Endothelial cell of umbilical vein (primary cell): ENCODE results near the gene ANKRD39. TPM values are rescaled to one million over a fixed set of nuclear protein-coding genes. Genes with fewer than 3 reads are reported as not detected.

Experiments
- BruUV-seq: library from RNA; stranded (reverse); fragments of 400-500 nt; replicated peaks from 2 replicates; lab custom pipeline; 2021; lab: Mats Ljungman, UMichigan
- CTCF ChIA-PET: fragments of 300-600, 350-600 bp; sonication (Branson Sonifier 250); formaldehyde crosslinking; loops from one replicate; lab custom pipeline; 2021; ENCODE audit warnings: antibody characterized with exemption, inconsistent platforms; lab: Charles Lee
- POLR2A ChIA-PET: fragments of 300-600, 350-600 bp; sonication (Branson Sonifier 250); formaldehyde crosslinking; loops from one replicate; lab custom pipeline; 2021; ENCODE audit warnings: antibody characterized with exemption, inconsistent platforms; lab: Charles Lee
- DNase-seq: peaks from one replicate; pipeline ENCODE4 v3.0.0-alpha.2; 2011; ENCODE audit warnings: low read depth, low spot score
- FAIRE-seq: peaks from 2 replicates; lab custom pipeline; 2011; peaks lifted over from hg19 to GRCh38; lab: Jason Lieb, UNC
- H2AFZ ChIP-seq: 2 replicates; pipeline ENCODE4 v1.6.0; 2012; ENCODE audit warnings: low read depth, low read length, control low read depth, inconsistent platforms
- H3K27ac ChIP-seq: 2 replicates; pipeline ENCODE4 v1.5.1; 2011; ENCODE audit warnings: low read depth, mild to moderate bottlenecking, control low read depth, low read length, moderate library complexity; ENCODE audit not compliant: insufficient read depth
- H3K27me3 ChIP-seq, 2 experiments: 2 replicates each; pipeline versions ENCODE4 v1.6.0 to v1.6.1; 2011; ENCODE audit warnings: low read length in 2 of 2, mixed read lengths in 1 of 2; ENCODE audit not compliant: control insufficient read depth in 2 of 2, insufficient read depth in 2 of 2
- H3K36me3 ChIP-seq, 2 experiments: 2 replicates in 1 of 2; 3 replicates in 1 of 2; pipeline ENCODE4 v1.5.1; 2011; ENCODE audit warnings: low read length in 2 of 2, mild to moderate bottlenecking in 1 of 2, moderate library complexity in 1 of 2; ENCODE audit not compliant: control insufficient read depth in 2 of 2, insufficient read depth in 2 of 2; ENCODE audit errors: extremely low read depth in 1 of 2
- H3K4me1 ChIP-seq: 3 replicates; pipeline ENCODE4 v1.5.1; 2011; ENCODE audit warnings: mild to moderate bottlenecking, low read length; ENCODE audit not compliant: control insufficient read depth, insufficient read depth; ENCODE audit errors: extremely low read depth
- H3K4me2 ChIP-seq: 2 replicates; pipeline ENCODE4 v1.6.1; 2011; ENCODE audit warnings: low read length, control low read depth, mixed read lengths; ENCODE audit not compliant: insufficient read depth
- H3K4me3 ChIP-seq, 3 experiments: fragments of 200-600 bp in 1 of 3; sonication (generic), shearing (Covaris generic) in 1 of 3; replicated peaks in 1 of 3; 2 replicates each; pipeline ENCODE4 v1.5.1; 2011 to 2016; ENCODE audit warnings: control low read depth in 3 of 3, low read length in 3 of 3, mild to moderate bottlenecking in 2 of 3, inconsistent platforms in 1 of 3, low read depth in 1 of 3, moderate library complexity in 1 of 3; ENCODE audit not compliant: insufficient read depth in 1 of 3
- H3K79me2 ChIP-seq: 2 replicates; pipeline ENCODE4 v1.6.0; 2012; ENCODE audit warnings: low read length, inconsistent platforms; ENCODE audit not compliant: control insufficient read depth, insufficient read depth
- H3K9ac ChIP-seq: replicated peaks from 2 replicates; pipeline ENCODE3; 2011; ENCODE audit warnings: low read length, control low read depth; ENCODE audit not compliant: insufficient read depth; ENCODE audit errors: extremely low read depth
- H3K9me1 ChIP-seq: replicated peaks from 3 replicates; pipeline ENCODE4 v1.6.0; 2011; ENCODE audit warnings: mild to moderate bottlenecking, low read length; ENCODE audit not compliant: control insufficient read depth, insufficient read depth; ENCODE audit errors: extremely low read depth
- H3K9me3 ChIP-seq: replicated peaks from 2 replicates; pipeline ENCODE4 v1.5.1; 2012; ENCODE audit warnings: low read length, inconsistent platforms; ENCODE audit not compliant: control insufficient read depth, insufficient read depth
- H4K20me1 ChIP-seq: replicated peaks from 2 replicates; pipeline ENCODE3; 2011; ENCODE audit warnings: mild to moderate bottlenecking, low read length; ENCODE audit not compliant: control insufficient read depth, insufficient read depth; ENCODE audit errors: extremely low read depth
- FOS ChIP-seq: IDR thresholded peaks from 2 replicates; pipeline ENCODE4 v1.6.1; 2011; ENCODE audit warnings: mild to moderate bottlenecking, low read length, moderate library complexity, borderline replicate concordance; ENCODE audit not compliant: insufficient read depth
- GATA2 ChIP-seq: IDR thresholded peaks from 2 replicates; pipeline ENCODE4 v1.7.0; 2011; ENCODE audit warnings: low read depth, mild to moderate bottlenecking, moderate library complexity, mixed read lengths, low read length; ENCODE audit not compliant: insufficient read length, insufficient read depth
- JUN ChIP-seq: IDR thresholded peaks from 2 replicates; pipeline ENCODE4 v1.6.1; 2011; ENCODE audit warnings: borderline replicate concordance, low read depth; ENCODE audit not compliant: insufficient read length, insufficient read depth
- POLR2A ChIP-seq: IDR thresholded peaks from 2 replicates; pipeline ENCODE4 v1.6.1; 2012; ENCODE audit warnings: low read depth, mild to moderate bottlenecking, control low read depth, low read length
- dilution Hi-C: fragments of 300-500 bp; cut with MboI; formaldehyde crosslinking; loops from one replicate; pipeline ENCODE4 v1.15.0; 2019; ENCODE audit warnings: low sequenced_read_pairs; ENCODE audit not compliant: extremely low pct_ligation_motif_present
- intact Hi-C: fragments of 100-400 bp; cut with micrococcal nuclease; formaldehyde crosslinking; loops from one replicate; pipeline ENCODE4 v1.10.0; 2022
- polyA plus RNA-seq, 4 experiments: library from polyadenylated mRNA; depleted of rRNA in 3 of 4; stranded (reverse) in 3 of 4; unstranded in 1 of 4; fragments of >200 nt; gene quantifications; 2 replicates each; pipeline versions ENCODE4 v1.2.1 to v1.2.3, GENCODE V29; 2011 to 2012; ENCODE audit warnings: missing spikeins in 1 of 4
- total RNA-seq: library from RNA; stranded (reverse); gene quantifications from 2 replicates; pipeline ENCODE4 v1.2.3, GENCODE V29; 2021
- TF ChIP-seq, protein P1 (sequence below): IDR thresholded peaks from 2 replicates; pipeline ENCODE4 v1.6.1; 2011; ENCODE audit not compliant: insufficient read depth, insufficient read length
- TF ChIP-seq, protein P2 (sequence below), 2 donors: IDR thresholded peaks; 1 replicate in 1 of 2; 2 replicates in 1 of 2; pipeline ENCODE4 v1.5.1; 2011; ENCODE audit warnings: low read length in 2 of 2, mild to moderate bottlenecking in 2 of 2, moderate library complexity in 2 of 2, control low read depth in 1 of 2, inconsistent platforms in 1 of 2, low read depth in 1 of 2; ENCODE audit not compliant: insufficient read depth in 1 of 2; ENCODE audit errors: extremely low read depth in 1 of 2

Gene ANKRD39
- total and polyA plus RNA-seq, 2 donors (not counting 3 experiments of a cell fraction or from before 2014, with no cell fraction given), result 14.7 to 17.9 TPM

DNA sequence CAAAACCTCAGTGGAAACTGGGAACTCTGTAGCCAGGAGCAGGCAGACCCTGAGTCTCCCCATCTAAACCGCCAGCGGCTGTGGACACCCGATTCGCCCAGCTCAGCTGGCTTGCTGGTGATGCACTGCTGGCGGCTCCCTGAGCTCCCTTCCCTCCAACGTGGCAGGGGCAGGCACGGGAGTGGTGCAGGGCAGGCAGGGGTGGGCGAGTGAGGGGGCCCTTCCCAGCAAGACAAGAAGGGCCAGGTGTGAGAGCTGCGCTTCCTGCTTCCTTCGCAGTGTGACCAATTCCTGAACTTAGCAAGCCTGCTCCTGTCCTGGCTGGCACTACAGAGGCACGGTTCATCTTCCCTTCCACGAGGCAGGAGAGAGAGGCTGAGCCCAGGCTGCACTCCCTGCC, 24.4 kb upstream of the ANKRD39 start:
- ChIA-PET CTCF (interaction anchor here (0.8 to 1.1 kb wide), 2 partner anchors 9 to 70 kb away, joined by 3 read pairs; no protein-coding TSS in a partner anchor), POLR2A (no interaction called here)
- Histone ChIP-seq H3K4me2 (no peak overlapping the region), H3K9ac (no peak overlapping the region), H3K9me1 (no peaks in the 10 kb centered on the region), H3K79me2 (no peaks in the 10 kb centered on the region), H3K9me3 (no peaks in the 10 kb centered on the region), H2AFZ (no peak overlapping the region), H3K36me3 (no peaks in the 10 kb centered on the region), H4K20me1 (no peaks in the 10 kb centered on the region), H3K4me1 (no peaks in the 10 kb centered on the region), H3K4me3 (no peak overlapping the region), H3K27ac (no peak overlapping the region), H3K27me3 (no peaks in the 10 kb centered on the region)
- dilution Hi-C loops (no loop called here), intact Hi-C loops (no loop called here)
- FAIRE-seq (no peak), DNase-seq (no peak)
- BruUV-seq, result no TSS peak
- TF ChIP-seq, protein P1, sequence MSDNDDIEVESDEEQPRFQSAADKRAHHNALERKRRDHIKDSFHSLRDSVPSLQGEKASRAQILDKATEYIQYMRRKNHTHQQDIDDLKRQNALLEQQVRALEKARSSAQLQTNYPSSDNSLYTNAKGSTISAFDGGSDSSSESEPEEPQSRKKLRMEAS, result no peak
- no peak for TF ChIP-seq JUN
- TF ChIP-seq GATA2, result no peak
- no peak for TF ChIP-seq POLR2A
- TF ChIP-seq, protein P2, sequence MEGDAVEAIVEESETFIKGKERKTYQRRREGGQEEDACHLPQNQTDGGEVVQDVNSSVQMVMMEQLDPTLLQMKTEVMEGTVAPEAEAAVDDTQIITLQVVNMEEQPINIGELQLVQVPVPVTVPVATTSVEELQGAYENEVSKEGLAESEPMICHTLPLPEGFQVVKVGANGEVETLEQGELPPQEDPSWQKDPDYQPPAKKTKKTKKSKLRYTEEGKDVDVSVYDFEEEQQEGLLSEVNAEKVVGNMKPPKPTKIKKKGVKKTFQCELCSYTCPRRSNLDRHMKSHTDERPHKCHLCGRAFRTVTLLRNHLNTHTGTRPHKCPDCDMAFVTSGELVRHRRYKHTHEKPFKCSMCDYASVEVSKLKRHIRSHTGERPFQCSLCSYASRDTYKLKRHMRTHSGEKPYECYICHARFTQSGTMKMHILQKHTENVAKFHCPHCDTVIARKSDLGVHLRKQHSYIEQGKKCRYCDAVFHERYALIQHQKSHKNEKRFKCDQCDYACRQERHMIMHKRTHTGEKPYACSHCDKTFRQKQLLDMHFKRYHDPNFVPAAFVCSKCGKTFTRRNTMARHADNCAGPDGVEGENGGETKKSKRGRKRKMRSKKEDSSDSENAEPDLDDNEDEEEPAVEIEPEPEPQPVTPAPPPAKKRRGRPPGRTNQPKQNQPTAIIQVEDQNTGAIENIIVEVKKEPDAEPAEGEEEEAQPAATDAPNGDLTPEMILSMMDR (IDR thresholded peaks at IDR 0.05; ENCODE audit: extremely low read depth in 1 of 2, insufficient read depth in 1 of 2, low read depth in 1 of 2, low read length in 2 of 2), result no peak
- TF ChIP-seq FOS, result no peak
